Measurements from ENCODE around the gene SNORC.

SNORC gene

DNA sequence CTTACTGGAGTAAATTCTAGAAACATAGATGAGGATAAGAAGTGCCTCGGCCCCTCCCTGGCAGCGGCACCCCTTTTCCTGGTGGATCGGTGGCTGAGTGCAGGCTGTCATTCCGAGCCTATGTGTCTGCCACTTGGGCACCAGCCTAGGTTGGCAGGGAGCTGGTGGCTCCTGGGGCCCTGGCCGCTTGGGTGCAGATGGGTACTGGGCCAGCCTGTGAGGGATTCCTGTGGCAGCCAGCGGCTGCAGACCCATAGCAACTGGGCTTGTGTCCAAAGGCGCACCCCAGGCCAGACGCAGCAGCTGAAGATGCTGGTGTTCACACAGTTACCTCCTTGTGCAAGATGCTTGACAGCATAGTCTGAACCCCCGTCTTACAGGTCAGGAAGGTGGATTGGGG lies 2.8 kb downstream of the SNORC start:
- TF ChIP-seq CTCF (IDR thresholded peaks at IDR 0.05), result no peak
- H3K27me3 ChIP-seq, result peaks cover 37% of the 10 kb centered on the region
- no peaks in the 10 kb centered on the region for H3K36me3 ChIP-seq
- no peak overlapping the region for H3K27ac ChIP-seq
- H3K9me3 ChIP-seq, result no peaks in the 10 kb centered on the region
- peaks cover 8 to 14% of the 10 kb centered on the region in 2 experiments for H3K4me1 ChIP-seq (ENCODE audit: control insufficient read depth in 1 of 2, insufficient read depth in 1 of 2, low read depth in 1 of 2, low read length in 1 of 2)
- H3K4me3 ChIP-seq (ENCODE audit: low read depth in 1 of 2, low read length in 1 of 2), result no peak overlapping the region

DNA sequence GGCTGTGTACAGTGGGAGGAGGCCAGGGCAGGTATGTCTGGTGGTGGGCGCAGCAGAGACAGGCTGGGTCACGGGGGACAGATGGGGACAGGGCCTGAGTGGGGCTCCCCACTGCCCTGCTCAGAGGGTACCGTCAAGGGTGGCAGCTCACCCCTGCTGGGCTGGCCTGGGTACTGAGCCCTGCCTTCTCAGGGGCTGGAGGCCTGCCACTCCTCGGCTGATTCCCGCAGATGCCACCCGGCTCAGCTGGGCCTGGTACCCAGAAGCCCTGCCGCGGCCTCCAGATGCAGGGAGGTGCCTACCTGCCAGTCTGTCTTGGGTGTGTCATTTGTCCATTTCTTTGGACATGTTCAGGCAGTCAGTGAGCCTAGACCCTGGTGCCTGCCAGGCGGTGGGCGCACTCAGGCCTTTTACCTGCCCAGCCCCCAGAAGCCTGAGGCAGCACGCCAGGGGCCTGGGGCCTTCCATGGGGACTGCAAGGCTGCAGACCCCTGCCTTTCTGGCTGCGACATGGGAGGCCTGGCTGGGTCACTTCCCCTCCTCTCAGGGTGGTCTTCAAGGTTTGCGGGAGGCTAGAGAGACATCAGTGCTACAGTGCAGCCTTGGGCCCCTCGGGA lies 3.3 kb downstream of the SNORC start:
- Histone ChIP-seq H3K9me3 (no peaks in the 10 kb centered on the region), H3K36me3 (no peaks in the 10 kb centered on the region), H3K4me1 (ENCODE audit: control insufficient read depth in 1 of 2, insufficient read depth in 1 of 2, low read depth in 1 of 2, low read length in 1 of 2) (peaks cover 8 to 14% of the 10 kb centered on the region in 2 experiments), H3K27me3 (peaks cover 42% of the 10 kb centered on the region), H3K27ac (no peak overlapping the region), H3K4me3 (ENCODE audit: low read depth in 1 of 2, low read length in 1 of 2) (no peak overlapping the region)
- no peak for TF ChIP-seq CTCF (IDR thresholded peaks at IDR 0.05)

GRCh38 chr2:232873909-232874641 lies 4.0 kb downstream of the SNORC start:
- H3K4me1 ChIP-seq (ENCODE audit: control insufficient read depth in 1 of 2, insufficient read depth in 1 of 2, low read depth in 1 of 2, low read length in 1 of 2), result peaks cover 8 to 14% of the 10 kb centered on the region in 2 experiments
- no peak for TF ChIP-seq CTCF (IDR thresholded peaks at IDR 0.05)
- peaks cover 48% of the 10 kb centered on the region for H3K27me3 ChIP-seq
- no peak overlapping the region for H3K27ac ChIP-seq
- H3K9me3 ChIP-seq, result no peaks in the 10 kb centered on the region
- no peaks in the 10 kb centered on the region for H3K36me3 ChIP-seq
- H3K4me3 ChIP-seq (ENCODE audit: low read depth in 1 of 2, low read length in 1 of 2), result no peak overlapping the region

- Histone ChIP-seq H3K4me3 (ENCODE audit: low read depth in 1 of 2, low read length in 1 of 2) (no peak overlapping the region), H3K4me1 (ENCODE audit: control insufficient read depth in 1 of 2, insufficient read depth in 1 of 2, low read depth in 1 of 2, low read length in 1 of 2) (peaks cover 8 to 14% of the 10 kb centered on the region in 2 experiments), H3K9me3 (no peaks in the 10 kb centered on the region), H3K27ac (no peak overlapping the region), H3K36me3 (no peaks in the 10 kb centered on the region), H3K27me3 (peaks cover 49% of the 10 kb centered on the region)
- TF ChIP-seq CTCF (IDR thresholded peaks at IDR 0.05), result no peak
Observed at GRCh38 chr2:232874677-232875223, 4.7 kb downstream of the SNORC start.

- peaks cover 8 to 14% of the 10 kb centered on the region in 2 experiments for H3K4me1 ChIP-seq (ENCODE audit: control insufficient read depth in 1 of 2, insufficient read depth in 1 of 2, low read depth in 1 of 2, low read length in 1 of 2)
- peaks cover 49% of the 10 kb centered on the region for H3K27me3 ChIP-seq
- no peak for TF ChIP-seq CTCF (IDR thresholded peaks at IDR 0.05)
- no peak overlapping the region for H3K27ac ChIP-seq
- H3K9me3 ChIP-seq, result no peaks in the 10 kb centered on the region
- H3K4me3 ChIP-seq (ENCODE audit: low read depth in 1 of 2, low read length in 1 of 2), result peak overlapping the region in 1 of 2 experiments; percentile 61
- no peaks in the 10 kb centered on the region for H3K36me3 ChIP-seq
Observed at GRCh38 chr2:232875256-232876121, 5.4 kb downstream of the SNORC start.
